Measurements from ENCODE around the gene SLC34A2. TPM values are rescaled to one million over a fixed set of nuclear protein-coding genes. Genes with fewer than 3 reads are reported as not detected.

The SLC34A2 gene
- total RNA-seq, 1 experiment from 2014 or later: not detected

GRCh38 chr4:25723409-25723808 is 67.8 kb downstream of the SLC34A2 start:
- H2AFZ ChIP-seq (ENCODE audit: low read length): no peak overlapping the region
- POLR2A ChIA-PET (ENCODE audit: unreplicated experiment): no interaction called here
- CTCF ChIA-PET: no interaction called here

GRCh38 chr4:25725870-25726269 is 70.2 kb downstream of the SLC34A2 start:
- no peaks in the 10 kb centered on the region for H3K27me3 ChIP-seq (ENCODE audit: low read length)
- POLR2A ChIA-PET (ENCODE audit: unreplicated experiment): no interaction called here

More at GRCh38 chr4:25723409-25723808, 67.8 kb downstream of the SLC34A2 start:
- no peaks in the 10 kb centered on the region for H3F3A ChIP-seq (ENCODE audit: low read length, unreplicated experiment)
- no peaks in the 10 kb centered on the region for H3K4me1 ChIP-seq (ENCODE audit: insufficient read depth, low read length)
- H3K4me2 ChIP-seq (ENCODE audit: low read length): no peak overlapping the region
- H3K36me3 ChIP-seq (ENCODE audit: low read depth, low read length): no peaks in the 10 kb centered on the region
- H3K4me3 ChIP-seq (ENCODE audit: low read length): no peak overlapping the region
- no peak for ATAC-seq
- H3K9ac ChIP-seq (ENCODE audit: low read length): no peak overlapping the region
- DNase-seq: no peak
- no TSS peak for BruUV-seq (replicated peaks)
- H3K9me3 ChIP-seq (ENCODE audit: low read length): no peaks in the 10 kb centered on the region
- TF ChIP-seq EZH2 (IDR thresholded peaks at IDR 0.05; ENCODE audit: low read length, unreplicated experiment): no peak
- no peak for TF ChIP-seq EZH2phosphoT487 (IDR thresholded peaks at IDR 0.05; ENCODE audit: borderline replicate concordance, low read length)
- TF ChIP-seq, protein P1, sequence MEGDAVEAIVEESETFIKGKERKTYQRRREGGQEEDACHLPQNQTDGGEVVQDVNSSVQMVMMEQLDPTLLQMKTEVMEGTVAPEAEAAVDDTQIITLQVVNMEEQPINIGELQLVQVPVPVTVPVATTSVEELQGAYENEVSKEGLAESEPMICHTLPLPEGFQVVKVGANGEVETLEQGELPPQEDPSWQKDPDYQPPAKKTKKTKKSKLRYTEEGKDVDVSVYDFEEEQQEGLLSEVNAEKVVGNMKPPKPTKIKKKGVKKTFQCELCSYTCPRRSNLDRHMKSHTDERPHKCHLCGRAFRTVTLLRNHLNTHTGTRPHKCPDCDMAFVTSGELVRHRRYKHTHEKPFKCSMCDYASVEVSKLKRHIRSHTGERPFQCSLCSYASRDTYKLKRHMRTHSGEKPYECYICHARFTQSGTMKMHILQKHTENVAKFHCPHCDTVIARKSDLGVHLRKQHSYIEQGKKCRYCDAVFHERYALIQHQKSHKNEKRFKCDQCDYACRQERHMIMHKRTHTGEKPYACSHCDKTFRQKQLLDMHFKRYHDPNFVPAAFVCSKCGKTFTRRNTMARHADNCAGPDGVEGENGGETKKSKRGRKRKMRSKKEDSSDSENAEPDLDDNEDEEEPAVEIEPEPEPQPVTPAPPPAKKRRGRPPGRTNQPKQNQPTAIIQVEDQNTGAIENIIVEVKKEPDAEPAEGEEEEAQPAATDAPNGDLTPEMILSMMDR (conservative IDR thresholded peaks at IDR 0.05; ENCODE audit: low read depth, low read length): no peak
- H3K79me2 ChIP-seq (ENCODE audit: low read length): no peaks in the 10 kb centered on the region
- no peak overlapping the region for H3K27ac ChIP-seq (ENCODE audit: low read length)
- no peaks in the 10 kb centered on the region for H3K27me3 ChIP-seq (ENCODE audit: low read length)
- no peaks in the 10 kb centered on the region for H3K9me2 ChIP-seq (replicated peaks; ENCODE audit: low read length)
- no peaks in the 10 kb centered on the region for H4K20me1 ChIP-seq (ENCODE audit: low read length)
- intact Hi-C loops (cut with micrococcal nuclease): no loop called here

More at GRCh38 chr4:25725870-25726269, 70.2 kb downstream of the SLC34A2 start:
- intact Hi-C loops (cut with micrococcal nuclease): no loop called here
- H3K4me1 ChIP-seq (ENCODE audit: insufficient read depth, low read length): no peaks in the 10 kb centered on the region
- no peaks in the 10 kb centered on the region for H4K20me1 ChIP-seq (ENCODE audit: low read length)
- H2AFZ ChIP-seq (ENCODE audit: low read length): no peak overlapping the region
- H3K36me3 ChIP-seq (ENCODE audit: low read depth, low read length): no peaks in the 10 kb centered on the region
- TF ChIP-seq EZH2 (IDR thresholded peaks at IDR 0.05; ENCODE audit: low read length, unreplicated experiment) (no peak), EZH2phosphoT487 (IDR thresholded peaks at IDR 0.05; ENCODE audit: borderline replicate concordance, low read length) (no peak)
- TF ChIP-seq, protein P1 (conservative IDR thresholded peaks at IDR 0.05; ENCODE audit: low read depth, low read length): no peak
- no peaks in the 10 kb centered on the region for H3F3A ChIP-seq (ENCODE audit: low read length, unreplicated experiment)
- no peak for ATAC-seq
- H3K79me2 ChIP-seq (ENCODE audit: low read length): no peaks in the 10 kb centered on the region
- no peak overlapping the region for H3K4me3 ChIP-seq (ENCODE audit: low read length)
- no peak for DNase-seq
- CTCF ChIA-PET: no interaction called here
- no peaks in the 10 kb centered on the region for H3K9me3 ChIP-seq (ENCODE audit: low read length)
- H3K9me2 ChIP-seq (replicated peaks; ENCODE audit: low read length): no peaks in the 10 kb centered on the region
- H3K9ac ChIP-seq (ENCODE audit: low read length): no peak overlapping the region
- no peak overlapping the region for H3K27ac ChIP-seq (ENCODE audit: low read length)
- no peak overlapping the region for H3K4me2 ChIP-seq (ENCODE audit: low read length)
- BruUV-seq (replicated peaks): no TSS peak

Measured in PC-3 (cell line).